KOPT-K1 (cell line): ENCODE data around the gene HOXC13.

Experiments
- H3K27ac ChIP-seq: fragments of 200-600 bp; sonication (generic); 2 replicates; pipeline ENCODE4 v1.5.1; 2016; ENCODE audit warnings: antibody characterized with exemption, mild to moderate bottlenecking, low read depth, low read length; ENCODE audit not compliant: poor library complexity, severe bottlenecking
- H3K36me3 ChIP-seq: fragments of 200-600 bp; sonication (generic); 2 replicates; pipeline ENCODE4 v1.5.1; 2017; ENCODE audit warnings: antibody characterized with exemption, mild to moderate bottlenecking, low read length, moderate library complexity; ENCODE audit not compliant: insufficient read depth
- H3K9me3 ChIP-seq: fragments of 200-600 bp; sonication (generic); 2 replicates; pipeline ENCODE4 v1.5.1; 2017; ENCODE audit warnings: antibody characterized with exemption, low read length, mild to moderate bottlenecking; ENCODE audit not compliant: insufficient read depth, poor library complexity, severe bottlenecking

HOXC13 gene

GRCh38 chr12:53977596-53978445 is 39.2 kb downstream of the HOXC13 start:
- no peak overlapping the region for H3K27ac ChIP-seq
- no peaks in the 10 kb centered on the region for H3K36me3 ChIP-seq

GRCh38 chr12:53978477-53979356 is 40.1 kb downstream of the HOXC13 start:
- H3K9me3 ChIP-seq, result no peaks in the 10 kb centered on the region
- H3K27ac ChIP-seq, result no peak overlapping the region
- H3K36me3 ChIP-seq, result no peaks in the 10 kb centered on the region

More at GRCh38 chr12:53977596-53978445, 39.2 kb downstream of the HOXC13 start:
- H3K9me3 ChIP-seq, result no peaks in the 10 kb centered on the region

- Histone ChIP-seq H3K9me3 (no peaks in the 10 kb centered on the region), H3K36me3 (no peaks in the 10 kb centered on the region), H3K27ac (no peak overlapping the region)
Measured at GRCh38 chr12:53980104-53980801, 41.6 kb downstream of the HOXC13 start.

- no peaks in the 10 kb centered on the region for H3K36me3 ChIP-seq
- H3K9me3 ChIP-seq, result no peaks in the 10 kb centered on the region
- no peak overlapping the region for H3K27ac ChIP-seq
Measured at GRCh38 chr12:53980802-53981496, 42.3 kb downstream of the HOXC13 start.

GRCh38 chr12:53981634-53982565 is 43.3 kb downstream of the HOXC13 start:
- Histone ChIP-seq H3K27ac (no peak overlapping the region), H3K9me3 (no peaks in the 10 kb centered on the region), H3K36me3 (no peaks in the 10 kb centered on the region)

- H3K36me3 ChIP-seq, result no peaks in the 10 kb centered on the region
- H3K9me3 ChIP-seq, result no peaks in the 10 kb centered on the region
- H3K27ac ChIP-seq, result no peak overlapping the region
Measured at GRCh38 chr12:53982648-53983567, 44.3 kb downstream of the HOXC13 start.

GRCh38 chr12:53983568-53983949 is 44.9 kb downstream of the HOXC13 start:
- H3K27ac ChIP-seq, result no peak overlapping the region
- no peaks in the 10 kb centered on the region for H3K9me3 ChIP-seq
- no peaks in the 10 kb centered on the region for H3K36me3 ChIP-seq

- no peaks in the 10 kb centered on the region for H3K36me3 ChIP-seq
- H3K27ac ChIP-seq, result no peak overlapping the region
- H3K9me3 ChIP-seq, result no peaks in the 10 kb centered on the region
Measured at GRCh38 chr12:53983950-53984572, 45.4 kb downstream of the HOXC13 start.

- Histone ChIP-seq H3K9me3 (no peaks in the 10 kb centered on the region), H3K36me3 (no peaks in the 10 kb centered on the region), H3K27ac (no peak within 1 kb of the TSS)
Measured at GRCh38 chr12:53984901-53985691, 46.5 kb downstream of the HOXC13 start, which contains the start of gene HOXC10. Gene HOXC10, plus strand, starts transcription at chr12:53985146. Its CDS starts 114 bp downstream, at chr12:53985260.

GRCh38 chr12:53985692-53985993 is 47.0 kb downstream of the HOXC13 start:
- Histone ChIP-seq H3K9me3 (no peaks in the 10 kb centered on the region), H3K27ac (no peak overlapping the region), H3K36me3 (no peaks in the 10 kb centered on the region)

- Histone ChIP-seq H3K9me3 (no peaks in the 10 kb centered on the region), H3K27ac (no peak overlapping the region), H3K36me3 (no peaks in the 10 kb centered on the region)
Measured at GRCh38 chr12:53985994-53986685, 47.5 kb downstream of the HOXC13 start.
